ENCODE data around the gene SLC12A2.
A peak's percentile ranks its signal among the peaks of the same experiment; 100 is the strongest.

The SLC12A2 gene

DNA sequence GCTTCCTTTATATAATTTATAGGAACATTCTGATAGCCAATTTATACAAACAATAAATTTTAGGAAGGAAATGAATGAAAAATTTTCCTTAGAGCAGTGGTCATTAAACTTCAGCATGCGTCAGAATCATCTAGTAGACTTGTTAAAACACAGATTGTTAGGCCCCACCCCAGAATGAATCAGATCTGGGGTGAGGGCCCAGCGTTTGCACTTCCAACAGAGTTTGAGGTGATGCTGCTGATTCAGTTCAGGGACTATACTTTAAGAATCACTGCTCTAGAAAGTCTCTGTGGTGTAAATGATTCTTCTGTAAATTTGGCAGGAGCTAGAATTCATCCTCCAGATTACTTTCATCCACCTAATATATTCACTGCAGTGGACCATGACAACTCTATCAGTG lies 80.4 kb downstream of the SLC12A2 start:
- DNase-seq (ENCODE audit: low spot score): no peak
- FAIRE-seq: no peak

DNA sequence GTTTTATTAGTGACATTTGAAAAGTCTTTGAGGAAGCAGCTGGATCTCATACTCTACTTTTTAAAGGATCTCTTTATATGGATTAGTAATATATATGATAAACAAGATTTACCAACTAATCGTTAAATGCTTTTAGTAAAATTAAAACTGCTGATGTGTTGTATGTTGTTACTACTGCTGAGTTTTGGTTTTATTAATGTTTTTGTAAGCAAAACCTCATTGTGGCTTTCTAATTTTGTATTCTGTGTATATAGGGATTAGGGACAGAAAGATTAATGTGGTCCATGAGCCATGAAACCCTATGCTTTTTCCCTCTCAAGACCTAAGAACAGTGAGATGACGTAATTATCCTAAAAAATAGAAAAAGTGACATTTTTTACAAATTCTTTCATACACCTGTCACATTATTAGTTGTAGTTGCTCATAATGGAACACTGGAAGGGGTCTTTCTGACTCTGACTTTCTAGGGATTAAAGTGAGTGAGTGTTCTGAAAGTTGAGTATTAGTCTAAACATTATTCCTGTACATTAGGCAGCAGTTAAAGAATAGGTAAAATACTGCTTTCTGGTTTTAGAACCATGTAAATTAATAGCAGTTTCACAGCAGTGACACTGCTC lies 85.9 kb downstream of the SLC12A2 start:
- FAIRE-seq (no peak), DNase-seq (ENCODE audit: low spot score) (no peak)

DNA sequence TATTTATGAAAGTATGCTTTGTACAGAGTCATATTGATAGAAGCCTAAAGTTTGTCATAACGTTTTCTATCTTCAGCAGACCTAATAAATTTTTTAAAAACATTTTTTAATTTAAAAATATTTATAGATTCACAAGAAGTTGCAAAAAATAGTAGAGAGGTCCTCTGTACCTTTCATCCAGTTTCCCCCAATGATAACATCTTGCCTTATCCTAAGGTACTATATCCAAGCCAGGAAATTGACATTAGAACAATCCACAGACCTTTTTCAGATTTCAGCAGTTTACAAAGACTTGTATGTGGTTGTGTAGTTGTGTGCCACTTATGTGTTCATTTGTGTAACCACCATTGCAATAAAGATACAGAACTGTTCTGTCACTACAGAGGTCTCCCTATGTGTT lies 88.5 kb downstream of the SLC12A2 start:
- FAIRE-seq: no peak

DNA sequence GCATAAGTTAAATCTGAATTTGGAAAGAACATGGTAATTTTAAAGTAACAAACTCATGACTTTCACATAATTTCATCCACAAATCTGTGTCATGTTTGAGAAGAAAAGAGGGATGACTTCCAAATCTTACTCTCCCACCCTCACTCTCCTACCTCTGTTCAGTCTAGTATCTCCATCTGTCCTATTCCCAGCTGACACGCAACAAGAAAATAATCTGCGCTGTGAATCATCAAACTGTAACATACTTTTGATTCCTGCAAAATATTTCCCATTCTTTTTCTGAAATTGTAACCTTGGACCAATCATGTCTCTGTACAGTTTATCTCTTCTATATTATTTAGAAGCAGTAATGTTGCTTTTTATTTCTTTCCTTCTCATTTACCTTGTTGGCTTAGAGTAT lies 91.4 kb downstream of the SLC12A2 start:
- FAIRE-seq (no peak), DNase-seq (ENCODE audit: low spot score) (no peak)

More for the DNA sequence above, 88.5 kb downstream of the SLC12A2 start:
- DNase-seq (ENCODE audit: low spot score): no peak

DNA sequence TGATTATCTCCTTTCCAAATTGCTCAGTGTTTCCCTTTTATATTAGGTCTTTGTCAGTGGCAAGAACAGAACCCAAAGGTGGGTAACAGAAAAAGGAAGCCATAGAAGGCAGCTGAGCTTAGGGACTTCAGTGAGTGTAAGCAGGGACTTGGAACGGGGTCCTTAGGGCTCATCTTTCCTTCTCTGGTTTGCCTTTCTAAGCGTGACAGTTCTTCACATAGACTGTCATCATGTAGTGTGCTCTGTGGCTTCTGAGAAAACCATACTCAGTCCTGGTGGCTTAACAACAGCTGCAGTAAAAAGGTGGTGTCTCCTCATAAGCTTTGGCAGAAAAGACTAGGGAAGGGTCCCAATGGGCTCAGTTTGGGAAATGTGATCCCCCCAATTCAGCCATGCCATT lies 108.8 kb downstream of the SLC12A2 start:
- DNase-seq (ENCODE audit: low spot score) (no peak), FAIRE-seq (no peak)

DNA sequence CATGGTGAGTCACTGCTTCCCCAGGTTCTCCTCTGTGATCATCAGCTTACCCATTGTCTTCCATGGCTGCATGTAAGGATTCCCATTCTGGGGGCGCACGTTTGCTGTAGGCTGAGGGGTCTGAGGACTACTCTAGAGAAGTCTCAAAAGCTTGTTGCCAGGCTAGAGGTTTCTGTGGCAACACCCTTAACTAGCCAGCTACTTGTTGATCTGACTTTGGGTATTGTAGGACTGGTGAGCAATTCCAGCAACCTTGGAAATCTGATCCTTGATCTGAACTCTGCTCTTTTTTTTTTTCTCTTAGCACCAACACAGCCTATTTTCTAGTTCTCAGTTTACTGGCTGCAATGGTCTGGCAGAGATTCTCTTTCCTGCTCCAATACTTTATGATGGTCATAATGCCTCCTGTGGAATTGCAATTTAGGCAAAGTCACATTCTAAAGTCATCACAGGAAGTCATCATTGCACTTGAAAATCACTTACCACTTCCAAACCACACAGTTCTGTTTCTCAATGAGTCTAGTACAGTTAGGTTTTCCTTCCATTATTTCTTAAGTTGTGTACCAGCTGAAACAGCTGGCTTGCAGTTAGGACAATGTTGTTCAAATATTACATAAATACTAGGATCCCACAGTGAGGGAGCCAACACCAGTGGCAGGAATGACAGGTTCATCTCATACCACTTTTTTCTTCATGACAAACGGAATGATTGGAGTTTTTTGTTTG lies 110.3 kb downstream of the SLC12A2 start:
- FAIRE-seq (no peak), DNase-seq (ENCODE audit: low spot score) (no peak)

DNA sequence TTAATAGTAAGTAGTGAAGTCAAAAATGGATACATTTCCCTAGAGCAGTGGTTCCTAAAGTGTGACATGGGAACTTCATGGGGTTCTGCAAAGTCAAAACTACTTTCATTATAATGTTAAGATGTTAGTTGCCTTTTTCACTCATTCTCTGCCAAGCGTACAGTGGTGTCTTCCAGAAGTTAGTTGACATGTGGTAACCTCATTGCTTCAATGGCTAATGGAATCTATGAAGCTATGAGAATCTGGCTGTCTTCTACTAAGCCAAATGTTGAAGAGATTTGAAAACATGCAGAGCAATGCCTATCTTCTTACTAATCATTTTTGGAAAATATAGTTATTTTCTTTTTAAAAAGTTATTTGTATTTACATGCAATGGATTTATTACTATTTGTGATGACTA lies 111.8 kb downstream of the SLC12A2 start:
- DNase-seq (ENCODE audit: low spot score) (no peak), FAIRE-seq (no peak)

DNA sequence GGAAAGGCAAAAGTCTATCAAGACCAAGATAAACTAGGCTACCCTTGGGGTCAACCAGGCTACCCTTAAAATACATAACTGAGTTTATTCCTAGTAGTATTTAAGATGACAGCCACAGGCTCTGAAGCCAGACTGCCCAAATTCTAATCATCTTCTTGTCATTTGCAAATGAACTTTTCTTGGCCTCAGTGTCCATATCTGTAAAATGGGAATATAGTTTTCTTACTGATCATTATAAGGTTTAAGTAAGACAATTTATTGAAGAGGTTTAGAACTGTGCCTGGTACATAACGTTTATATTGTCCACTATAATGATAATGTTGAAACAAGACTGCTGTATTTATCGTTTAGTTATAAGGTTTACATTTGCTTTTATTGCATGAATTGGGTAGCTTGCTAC lies 112.5 kb downstream of the SLC12A2 start:
- FAIRE-seq (no peak), DNase-seq (ENCODE audit: low spot score) (no peak)

DNA sequence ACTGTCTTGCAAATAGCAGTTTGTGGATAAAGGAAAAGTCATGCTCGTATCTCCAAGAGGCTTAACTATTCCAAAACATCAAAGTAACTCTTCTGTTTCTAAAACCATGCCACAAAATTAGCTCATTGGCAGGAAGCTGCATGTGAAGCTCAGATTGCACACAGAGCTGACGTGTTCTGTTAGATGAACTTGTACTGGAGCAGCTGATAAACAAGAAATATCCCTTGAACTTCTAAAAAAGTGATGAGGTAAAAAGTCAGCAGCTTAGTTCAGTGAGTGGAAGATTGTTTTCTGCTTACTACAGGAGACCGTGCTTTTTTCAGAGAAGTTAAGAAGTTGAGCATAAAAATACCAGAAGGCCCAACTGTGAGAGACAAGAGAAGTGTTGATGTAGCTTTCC lies 113.2 kb downstream of the SLC12A2 start:
- FAIRE-seq (no peak), DNase-seq (ENCODE audit: low spot score) (no peak)

DNA sequence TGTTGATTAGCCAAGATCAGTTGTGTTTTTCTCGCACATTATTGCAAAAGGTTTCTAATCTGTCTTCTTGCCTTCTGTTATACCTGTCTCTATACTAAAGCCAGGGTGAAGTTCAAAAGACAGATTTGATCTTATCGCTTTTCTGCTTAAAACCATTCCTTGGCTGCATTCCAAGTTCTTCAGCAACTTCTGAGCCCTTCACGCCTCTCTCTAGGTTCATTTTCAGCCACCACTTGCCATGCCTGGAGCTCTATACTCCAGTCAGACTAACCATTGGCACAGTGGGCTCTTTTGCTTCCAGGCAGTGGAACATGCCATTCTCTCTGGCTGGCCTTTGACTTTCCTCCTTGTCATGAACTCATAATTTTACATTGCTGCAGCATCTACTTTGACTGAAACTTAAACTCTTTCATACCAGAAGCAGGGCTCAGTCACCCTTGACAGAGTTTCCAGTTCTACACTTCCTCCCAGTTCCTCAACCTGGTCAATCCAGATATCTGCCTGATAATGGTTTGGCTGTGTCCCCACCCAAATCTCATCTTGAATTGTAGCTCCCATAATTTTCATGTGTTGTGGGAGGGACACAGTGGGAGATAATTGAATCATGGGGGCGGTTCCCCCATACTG lies 114.4 kb downstream of the SLC12A2 start:
- FAIRE-seq: no peak
- DNase-seq (ENCODE audit: low spot score): no peak

DNA sequence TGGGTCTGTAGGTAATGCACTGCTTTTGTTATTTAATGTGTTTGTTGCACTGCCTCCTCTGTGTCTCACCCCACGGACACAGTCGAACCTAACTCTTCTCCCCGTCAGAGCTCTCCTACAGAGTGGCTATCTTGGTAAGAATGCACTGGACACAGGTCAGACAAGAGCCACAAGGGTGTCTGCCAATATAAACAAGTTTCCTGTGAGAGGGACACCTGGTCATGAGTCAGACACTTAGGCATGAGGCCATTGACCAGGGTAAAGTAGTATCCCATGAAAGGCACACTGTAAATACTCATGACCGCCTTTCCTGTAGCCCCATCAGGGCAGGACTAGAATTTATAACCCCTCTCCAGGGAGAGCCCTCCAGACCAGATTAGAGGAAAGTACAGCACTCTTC lies 115.5 kb downstream of the SLC12A2 start:
- peak; percentile 63 for FAIRE-seq
- DNase-seq (ENCODE audit: low spot score): peak; percentile 71

DNA sequence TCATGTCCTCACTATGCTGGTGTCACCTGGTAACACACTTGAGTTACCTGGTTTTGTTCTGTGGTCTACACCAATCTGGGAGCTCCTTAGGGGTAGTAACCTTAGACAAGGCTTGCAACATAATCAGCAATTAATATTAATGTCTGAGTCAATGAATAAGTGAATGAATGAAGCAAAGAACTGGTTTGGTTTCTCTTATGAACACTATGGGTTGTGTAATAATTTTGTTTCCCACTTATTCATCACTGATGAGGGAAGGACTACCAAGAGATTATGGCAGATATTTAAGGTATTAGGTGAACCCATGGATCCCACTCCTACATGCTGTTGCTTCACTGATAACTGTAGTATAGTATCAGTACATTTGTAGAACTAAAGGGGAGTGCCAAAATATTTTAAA lies 116.0 kb downstream of the SLC12A2 start:
- FAIRE-seq: no peak

DNA sequence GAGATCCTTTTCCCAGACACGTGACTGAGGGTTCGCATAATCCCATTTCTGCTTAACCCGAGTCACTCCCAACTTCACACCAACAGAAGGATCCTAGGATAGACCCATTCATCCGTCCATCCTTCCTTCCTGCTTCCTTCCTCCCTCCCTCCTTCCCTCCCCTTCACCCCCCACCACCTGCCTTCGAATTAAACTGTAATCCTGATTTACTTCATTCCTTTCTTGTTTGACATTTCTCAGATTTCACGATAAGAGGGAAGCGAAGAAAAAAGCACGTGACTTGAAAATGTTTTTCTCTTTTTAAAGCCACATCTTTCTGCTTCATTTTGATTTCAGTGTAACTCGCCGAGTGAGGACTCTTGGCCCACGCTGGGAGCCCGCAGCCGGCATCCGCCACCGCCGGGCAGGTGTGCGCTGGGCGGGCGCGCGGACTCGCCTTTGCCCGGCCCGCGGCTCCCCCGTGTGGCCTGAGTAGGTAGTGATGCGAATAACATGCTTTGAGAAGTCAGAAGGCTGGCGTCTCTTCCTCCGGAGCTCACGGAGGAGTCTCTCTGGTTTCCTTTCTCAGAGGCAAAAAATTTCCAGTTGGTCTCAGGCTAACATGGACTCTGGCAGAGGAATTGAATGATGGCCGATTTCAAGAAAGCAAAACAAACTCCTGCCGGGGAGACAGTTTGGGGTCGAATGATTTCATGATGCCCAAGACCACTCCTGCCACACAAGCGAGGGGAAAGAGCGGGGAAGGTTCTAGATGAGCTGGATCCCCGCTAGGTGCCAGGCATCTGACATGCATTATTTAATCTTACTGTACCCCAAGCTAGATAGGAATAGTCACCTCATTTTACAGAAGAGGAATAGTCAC lies 117.7 kb downstream of the SLC12A2 start:
- no peak for FAIRE-seq
- peak; percentile 28 for DNase-seq (ENCODE audit: low spot score)

More for the DNA sequence above, 116.0 kb downstream of the SLC12A2 start:
- no peak for DNase-seq (ENCODE audit: low spot score)

DNA sequence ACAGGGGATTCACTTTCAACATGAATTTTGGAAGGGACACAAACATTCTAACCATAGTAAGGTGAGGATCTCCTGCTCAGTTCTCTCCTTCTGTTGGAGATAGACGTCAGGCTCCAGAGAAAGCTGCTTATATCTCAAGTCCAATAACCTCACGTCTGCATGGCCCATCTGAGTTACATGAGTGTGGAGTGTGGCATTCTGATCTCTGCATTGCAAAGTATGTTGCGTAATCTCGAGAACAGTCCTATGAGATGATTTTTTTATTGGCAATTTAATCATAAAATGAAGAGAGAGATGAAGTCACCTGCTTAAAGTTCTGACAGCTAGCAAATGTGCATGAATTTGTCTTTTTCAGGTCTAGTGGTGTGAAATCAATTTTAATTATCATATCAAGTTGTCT lies 118.8 kb downstream of the SLC12A2 start:
- DNase-seq (ENCODE audit: low spot score) (no peak), FAIRE-seq (no peak)

DNA sequence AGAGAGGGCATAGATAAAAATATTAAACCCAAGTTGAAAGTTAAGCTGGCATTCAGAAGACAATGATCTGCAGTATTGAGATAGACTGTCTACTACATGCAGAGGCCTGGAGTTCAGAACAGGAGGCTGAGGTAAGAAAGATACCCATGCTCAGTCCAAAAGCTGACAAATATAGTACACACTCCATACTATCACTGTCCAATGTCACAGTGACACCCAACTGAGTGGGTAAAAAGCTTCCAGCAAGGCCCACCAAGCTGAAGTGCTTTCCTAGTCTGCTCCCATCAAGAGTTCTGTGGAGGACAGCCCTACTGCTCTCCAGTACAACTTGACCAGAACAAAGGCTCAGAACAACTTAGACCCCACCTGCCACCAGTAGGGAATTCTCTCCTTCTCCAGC lies 124.9 kb downstream of the SLC12A2 start:
- DNase-seq (ENCODE audit: low spot score) (no peak), FAIRE-seq (no peak)

DNA sequence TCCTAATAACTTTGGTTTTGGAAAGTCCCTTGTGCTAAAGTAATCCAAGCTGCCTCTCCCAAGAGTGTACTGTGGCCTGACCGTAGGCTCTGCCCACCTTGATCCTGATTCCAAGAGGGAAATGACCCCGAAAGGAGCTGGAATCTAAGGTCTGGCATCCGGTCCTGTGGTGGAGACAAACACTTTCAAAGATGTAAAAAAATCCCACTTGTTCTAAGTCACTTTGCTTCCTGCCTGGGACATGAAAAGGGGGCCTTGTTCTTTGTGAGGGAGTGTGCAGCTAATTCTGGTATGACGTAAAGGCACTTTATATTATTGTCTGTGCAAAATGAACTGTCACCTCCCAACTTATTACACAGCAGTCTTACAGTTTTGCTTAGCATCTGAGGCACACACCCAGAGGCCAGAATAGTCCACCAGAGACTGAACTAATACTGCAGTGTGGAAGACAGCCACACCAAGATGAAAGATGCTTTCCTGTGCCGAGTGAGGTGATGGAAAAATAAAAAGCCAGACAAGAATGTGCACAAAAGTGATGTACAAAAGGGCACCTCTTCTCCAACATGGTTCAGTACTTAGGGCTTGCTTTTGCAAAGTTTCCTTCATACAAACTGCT lies 128.7 kb downstream of the SLC12A2 start:
- FAIRE-seq (no peak), DNase-seq (ENCODE audit: low spot score) (no peak)

DNA sequence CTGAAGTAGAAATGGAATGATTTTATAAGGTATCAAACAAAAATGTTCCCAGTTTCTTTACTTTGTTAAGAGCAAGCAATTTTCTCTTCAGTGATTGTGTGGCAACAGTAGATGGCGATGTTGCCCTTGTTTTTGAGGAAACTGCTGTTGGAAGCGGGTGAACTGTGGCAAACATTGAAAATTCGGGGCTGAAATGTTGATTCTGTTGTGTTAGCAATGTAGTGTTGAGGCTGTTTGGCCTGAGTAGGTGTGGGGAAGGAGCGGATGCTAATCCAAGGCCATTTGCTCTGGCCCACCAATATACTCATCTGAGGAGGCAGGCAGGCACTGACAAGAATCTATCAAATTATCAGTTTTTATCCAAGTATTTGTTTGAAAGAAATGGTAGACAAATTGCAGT lies 129.8 kb downstream of the SLC12A2 start:
- DNase-seq (ENCODE audit: low spot score) (peak; percentile 24), FAIRE-seq (peak; percentile 73)

DNA sequence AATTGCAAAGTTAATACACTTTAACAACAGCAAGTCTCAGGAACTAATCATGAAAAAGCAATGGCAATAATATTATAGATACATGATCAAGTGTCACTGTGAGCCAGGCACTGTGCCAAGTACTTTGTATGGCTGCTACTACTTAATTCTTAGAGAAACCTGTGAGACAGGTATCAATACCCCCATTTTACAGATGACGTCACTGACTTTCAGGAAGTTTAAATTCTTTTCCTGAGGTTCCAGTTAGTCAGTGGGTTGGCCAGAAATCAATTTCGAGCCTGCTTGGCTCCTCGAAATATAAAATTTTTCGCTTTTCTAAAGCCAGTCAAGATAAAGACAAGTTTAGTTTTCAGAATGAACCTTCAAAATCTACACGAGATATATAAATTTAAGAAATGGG lies 130.3 kb downstream of the SLC12A2 start:
- no peak for FAIRE-seq
- DNase-seq (ENCODE audit: low spot score): no peak

DNA sequence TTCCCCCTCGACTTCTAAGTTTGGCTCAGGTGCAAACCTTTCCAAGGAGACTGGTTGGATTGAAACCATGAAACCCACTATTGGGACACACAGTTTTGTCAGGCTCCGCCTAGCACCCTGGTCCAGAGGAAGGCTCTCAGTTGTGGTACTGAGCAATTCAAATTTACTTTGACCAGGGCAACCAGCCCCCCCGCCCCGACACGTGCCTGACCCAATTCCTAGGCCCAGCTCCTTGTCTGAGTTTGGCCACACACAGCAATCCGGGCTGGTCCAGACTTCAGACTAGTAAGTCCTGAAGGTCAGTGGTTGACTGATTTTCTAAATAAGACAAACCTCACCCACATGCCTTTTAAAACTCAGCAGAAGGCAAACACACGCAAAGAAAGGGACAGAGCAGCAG lies 132.7 kb downstream of the SLC12A2 start:
- no peak for DNase-seq (ENCODE audit: low spot score)
- no peak for FAIRE-seq

DNA sequence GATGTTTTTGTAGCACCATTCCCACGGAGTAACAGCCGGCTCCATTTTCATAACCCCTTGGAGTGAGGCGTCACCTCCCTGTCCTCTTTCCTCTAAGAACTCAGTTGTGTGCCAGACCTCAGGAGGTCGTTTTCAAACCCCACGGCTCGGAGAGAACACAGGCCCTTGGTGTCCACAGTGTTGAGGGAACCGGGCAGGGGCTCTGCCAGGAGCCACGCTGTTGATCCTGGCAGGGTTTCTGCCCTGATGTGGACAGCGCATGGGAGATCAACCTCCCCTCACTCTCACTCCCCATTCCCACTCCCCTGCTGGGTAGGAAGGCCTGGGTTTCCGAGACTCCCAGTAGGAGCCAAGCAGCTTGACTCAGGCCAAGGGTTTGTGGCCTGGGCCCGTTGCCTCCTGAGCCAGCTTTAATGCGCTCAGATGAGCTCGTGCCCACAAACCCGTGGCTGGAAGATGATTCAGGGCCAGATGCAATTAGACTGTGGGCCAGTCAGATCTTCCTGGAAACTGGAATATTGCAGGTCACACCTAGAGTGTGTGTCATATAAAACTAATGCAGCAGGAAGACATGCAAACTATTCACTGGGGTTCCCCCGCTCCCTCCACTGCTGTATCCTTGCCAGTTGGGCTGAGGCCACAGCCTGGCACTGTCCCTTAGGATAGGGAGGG lies 133.4 kb downstream of the SLC12A2 start:
- FAIRE-seq: peak; percentile 97
- peak; percentile 87 for DNase-seq (ENCODE audit: low spot score)

DNA sequence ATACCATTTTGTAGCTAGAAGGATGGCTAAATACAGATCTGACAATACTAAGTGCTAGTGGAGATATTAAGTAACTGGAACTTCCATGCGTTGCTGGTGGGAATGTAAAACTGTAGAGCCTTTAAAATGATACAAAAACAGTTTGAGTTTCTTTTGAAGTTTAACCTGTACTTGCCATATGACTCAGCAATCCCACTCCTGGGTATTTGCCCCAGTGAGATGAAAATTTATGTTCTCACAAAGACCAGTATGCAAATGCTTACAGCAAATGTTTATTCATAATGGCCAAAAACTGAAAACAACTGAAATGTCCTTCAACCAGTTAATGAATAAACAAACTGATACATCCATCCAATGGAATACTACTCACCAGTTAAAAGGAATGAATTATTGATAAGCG lies 137.3 kb downstream of the SLC12A2 start:
- FAIRE-seq: no peak
- DNase-seq (ENCODE audit: low spot score): no peak
